ENCODE results near the gene PNMA8C. TPM values are rescaled to one million over a fixed set of nuclear protein-coding genes. Genes with fewer than 3 reads are reported as not detected.

Gene PNMA8C
- total and polyA plus RNA-seq, 2 donors (not counting 3 experiments of a cell fraction or from before 2014, with no cell fraction given): not detected

GRCh38 chr19:46413262-46414031 lies 15.3 kb downstream of the PNMA8C start, which contains the start of gene CCDC8:
Gene CCDC8, minus strand, starts transcription at chr19:46413564. Its CDS starts 754 bp downstream, at chr19:46412810.
- dilution Hi-C loops (cut with MboI; ENCODE audit: extremely low pct_ligation_motif_present, low sequenced_read_pairs) (no loop called here), intact Hi-C loops (cut with micrococcal nuclease) (no loop called here)
- ChIA-PET POLR2A (no interaction called here), CTCF (no interaction called here)
- Histone ChIP-seq H3K79me2 (ENCODE audit: control insufficient read depth, insufficient read depth, low read length) (no peaks in the 10 kb centered on the region), H3K27me3 (ENCODE audit: control insufficient read depth in 2 of 2, insufficient read depth in 2 of 2, low read length in 2 of 2) (peaks cover 20 to 34% of the 10 kb centered on the region in 2 experiments), H3K9ac (replicated peaks; ENCODE audit: extremely low read depth, insufficient read depth, low read length) (no peak within 1 kb of the TSS), H4K20me1 (replicated peaks; ENCODE audit: control insufficient read depth, extremely low read depth, insufficient read depth, low read length) (no peaks in the 10 kb centered on the region), H3K9me3 (replicated peaks; ENCODE audit: control insufficient read depth, insufficient read depth, low read length) (no peaks in the 10 kb centered on the region), H3K4me2 (ENCODE audit: insufficient read depth, low read length) (peak within 1 kb of the TSS; percentile 28), H3K4me3 (replicated peaks in 1 of 3; ENCODE audit: insufficient read depth in 1 of 3, low read depth in 1 of 3, low read length in 3 of 3) (peak within 1 kb of the TSS in 1 of 3 experiments; percentile 2), H3K9me1 (replicated peaks; ENCODE audit: control insufficient read depth, extremely low read depth, insufficient read depth, low read length) (no peaks in the 10 kb centered on the region), H3K27ac (ENCODE audit: insufficient read depth, low read depth, low read length) (no peak within 1 kb of the TSS), H2AFZ (ENCODE audit: low read depth, low read length) (peak within 1 kb of the TSS; percentile 20), H3K4me1 (ENCODE audit: control insufficient read depth, extremely low read depth, insufficient read depth, low read length) (no peaks in the 10 kb centered on the region), H3K36me3 (ENCODE audit: control insufficient read depth in 2 of 2, extremely low read depth in 1 of 2, insufficient read depth in 2 of 2, low read length in 2 of 2) (no peaks in the 10 kb centered on the region)
- no peak for DNase-seq (ENCODE audit: low read depth, low spot score)
- no peak for FAIRE-seq
- BruUV-seq (replicated peaks): no TSS peak
- no peak for TF ChIP-seq POLR2A (IDR thresholded peaks at IDR 0.05; ENCODE audit: low read depth, low read length)
- TF ChIP-seq CTCF (IDR thresholded peaks at IDR 0.05; ENCODE audit: extremely low read depth in 1 of 2, insufficient read depth in 1 of 2, low read depth in 1 of 2, low read length in 2 of 2): no peak
- TF ChIP-seq MYC (IDR thresholded peaks at IDR 0.05; ENCODE audit: low read depth, low read length): no peak
- TF ChIP-seq FOS (IDR thresholded peaks at IDR 0.05; ENCODE audit: borderline replicate concordance, insufficient read depth, low read length): no peak
- no peak for TF ChIP-seq MAX (IDR thresholded peaks at IDR 0.05; ENCODE audit: insufficient read depth, insufficient read length)
- TF ChIP-seq POLR2AphosphoS5 (IDR thresholded peaks at IDR 0.05; ENCODE audit: insufficient read depth, low read depth, low read length): no peak
- TF ChIP-seq JUN (IDR thresholded peaks at IDR 0.05; ENCODE audit: borderline replicate concordance, insufficient read depth, insufficient read length, low read depth): no peak
- no peak for TF ChIP-seq GATA2 (IDR thresholded peaks at IDR 0.05; ENCODE audit: insufficient read depth, insufficient read length, low read depth, low read length)
- no peak for TF ChIP-seq EZH2 (IDR thresholded peaks at IDR 0.05; ENCODE audit: borderline replicate concordance, low read depth, low read length, severe bottlenecking)
